Astrocyte (in vitro differentiated cells and primary cell): Measurements from ENCODE around the gene IRF1. TPM values are rescaled to one million over a fixed set of nuclear protein-coding genes. Genes with fewer than 3 reads are reported as not detected.
"Not testable (repeated sequence)": the region's sequence is repeated elsewhere in the genome, so short reads cannot be mapped to it uniquely, and the experiment has no call there.

Experiments used
- DNase-seq: peaks from one replicate; pipeline ENCODE4 v3.0.0-alpha.2; 2010; ENCODE audit warnings: low read depth
- FAIRE-seq: peaks from 2 replicates; lab custom pipeline; 2011; peaks lifted over from hg19 to GRCh38; lab: Jason Lieb, UNC
- H2AFZ ChIP-seq: 2 replicates; pipeline ENCODE4 v1.6.0; 2012; ENCODE audit warnings: low read depth, low read length, inconsistent platforms
- H3K27ac ChIP-seq: 2 replicates; pipeline ENCODE4 v1.5.1; 2011; ENCODE audit warnings: low read depth, low read length, inconsistent platforms
- H3K27me3 ChIP-seq: 2 replicates; pipeline ENCODE4 v1.6.0; 2011; ENCODE audit warnings: low read length, inconsistent platforms; ENCODE audit not compliant: insufficient read depth
- H3K36me3 ChIP-seq: 2 replicates; pipeline ENCODE4 v1.5.1; 2011; ENCODE audit warnings: low read length, inconsistent platforms; ENCODE audit not compliant: insufficient read depth
- H3K4me1 ChIP-seq: 2 replicates; pipeline ENCODE4 v1.5.1; 2011; ENCODE audit warnings: low read length, inconsistent platforms; ENCODE audit not compliant: insufficient read depth
- H3K4me2 ChIP-seq: 2 replicates; pipeline ENCODE4 v1.6.0; 2012; ENCODE audit warnings: low read length, inconsistent platforms
- H3K4me3 ChIP-seq: 2 replicates; pipeline ENCODE4 v1.5.1; 2011; ENCODE audit warnings: low read depth, mild to moderate bottlenecking, low read length, inconsistent platforms; ENCODE audit not compliant: insufficient read depth
- H3K79me2 ChIP-seq: 2 replicates; pipeline ENCODE4 v1.6.0; 2012; ENCODE audit warnings: mild to moderate bottlenecking, low read length, inconsistent platforms; ENCODE audit not compliant: insufficient read depth
- H3K9ac ChIP-seq: 2 replicates; pipeline ENCODE4 v1.6.0; 2012; ENCODE audit warnings: mild to moderate bottlenecking, low read length, inconsistent platforms
- H3K9me3 ChIP-seq: 2 replicates; pipeline ENCODE4 v1.5.1; 2012; ENCODE audit warnings: low read depth, mild to moderate bottlenecking, low read length, inconsistent platforms; ENCODE audit not compliant: insufficient read depth
- H4K20me1 ChIP-seq: 2 replicates; pipeline ENCODE4 v1.6.0; 2012; ENCODE audit warnings: low read length, inconsistent platforms; ENCODE audit not compliant: insufficient read depth
- H3K27ac Mint-ChIP-seq: one replicate; pipeline ENCODE4 v1.8.0; 2021; ENCODE audit warnings: mild to moderate bottlenecking, mixed read lengths; ENCODE audit not compliant: unreplicated experiment
- H3K27me3 Mint-ChIP-seq: one replicate; pipeline ENCODE4 v1.8.0; 2021; ENCODE audit warnings: low read depth, mixed read lengths; ENCODE audit not compliant: unreplicated experiment
- H3K36me3 Mint-ChIP-seq: one replicate; pipeline ENCODE4 v1.8.0; 2021; ENCODE audit warnings: low read depth, mixed read lengths; ENCODE audit not compliant: unreplicated experiment
- H3K4me1 Mint-ChIP-seq: one replicate; pipeline ENCODE4 v1.8.0; 2021; ENCODE audit warnings: low read depth, mixed read lengths; ENCODE audit not compliant: unreplicated experiment
- H3K4me3 Mint-ChIP-seq: one replicate; pipeline ENCODE4 v1.8.0; 2021; ENCODE audit warnings: mild to moderate bottlenecking, moderate library complexity, mixed read lengths; ENCODE audit not compliant: unreplicated experiment
- H3K9me3 Mint-ChIP-seq: one replicate; pipeline ENCODE4 v1.8.0; 2021; ENCODE audit warnings: mild to moderate bottlenecking, mixed read lengths; ENCODE audit not compliant: unreplicated experiment
- EZH2 ChIP-seq: IDR thresholded peaks from 2 replicates; pipeline ENCODE4 v1.6.1; 2012; ENCODE audit warnings: mild to moderate bottlenecking, low read length, inconsistent platforms; ENCODE audit not compliant: insufficient read depth
- total RNA-seq: library from RNA; stranded (reverse); gene quantifications from 2 replicates; pipeline ENCODE4 v1.2.1, GENCODE V29; 2021
- TF ChIP-seq, protein P1 (sequence below): IDR thresholded peaks from 2 replicates; pipeline ENCODE4 v1.5.1; 2011; ENCODE audit warnings: low read depth, mild to moderate bottlenecking, inconsistent platforms, low read length, moderate library complexity; ENCODE audit not compliant: insufficient read depth

The IRF1 gene
- total RNA-seq, 1 donor from 2014 or later, result 39.7 TPM

DNA sequence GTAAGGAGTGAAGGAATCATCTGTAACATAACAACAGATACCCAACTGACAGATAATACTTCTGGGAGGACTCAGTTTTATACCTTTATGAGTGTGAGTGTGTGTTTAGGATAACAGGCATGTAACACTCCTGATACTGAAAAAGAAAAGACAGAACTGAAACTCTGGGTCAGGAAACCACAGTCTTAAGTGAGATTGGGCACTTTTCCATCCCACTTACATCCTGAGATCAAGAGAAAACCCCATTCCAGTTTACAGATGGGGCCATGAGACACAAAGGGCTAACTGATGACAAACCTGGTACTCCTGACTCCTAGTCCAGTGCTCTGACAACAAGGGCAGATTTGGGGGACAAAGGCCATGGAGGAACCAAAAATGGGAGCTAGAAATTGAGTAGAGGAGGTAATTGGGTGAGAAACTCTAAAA is 34.7 kb upstream of the IRF1 start:
- no peak overlapping the region for H2AFZ ChIP-seq
- H3K4me3 ChIP-seq, result no peak overlapping the region
- FAIRE-seq (no peak), DNase-seq (no peak)
- H3K4me2 ChIP-seq, result no peak overlapping the region
- H3K79me2 ChIP-seq, result no peaks in the 10 kb centered on the region
- peaks cover 3% of the 10 kb centered on the region for H4K20me1 ChIP-seq
- Mint-ChIP-seq H3K27me3 (peaks cover 18% of the 10 kb centered on the region), H3K36me3 (no peaks in the 10 kb centered on the region), H3K4me1 (peaks cover 1% of the 10 kb centered on the region), H3K9me3 (no peaks in the 10 kb centered on the region), H3K27ac (no peak overlapping the region), H3K4me3 (no peak overlapping the region)
- no peaks in the 10 kb centered on the region for H3K36me3 ChIP-seq
- H3K9ac ChIP-seq, result no peak overlapping the region
- H3K27me3 ChIP-seq, result peaks cover 15% of the 10 kb centered on the region
- TF ChIP-seq EZH2, result no peak
- TF ChIP-seq, protein P1, sequence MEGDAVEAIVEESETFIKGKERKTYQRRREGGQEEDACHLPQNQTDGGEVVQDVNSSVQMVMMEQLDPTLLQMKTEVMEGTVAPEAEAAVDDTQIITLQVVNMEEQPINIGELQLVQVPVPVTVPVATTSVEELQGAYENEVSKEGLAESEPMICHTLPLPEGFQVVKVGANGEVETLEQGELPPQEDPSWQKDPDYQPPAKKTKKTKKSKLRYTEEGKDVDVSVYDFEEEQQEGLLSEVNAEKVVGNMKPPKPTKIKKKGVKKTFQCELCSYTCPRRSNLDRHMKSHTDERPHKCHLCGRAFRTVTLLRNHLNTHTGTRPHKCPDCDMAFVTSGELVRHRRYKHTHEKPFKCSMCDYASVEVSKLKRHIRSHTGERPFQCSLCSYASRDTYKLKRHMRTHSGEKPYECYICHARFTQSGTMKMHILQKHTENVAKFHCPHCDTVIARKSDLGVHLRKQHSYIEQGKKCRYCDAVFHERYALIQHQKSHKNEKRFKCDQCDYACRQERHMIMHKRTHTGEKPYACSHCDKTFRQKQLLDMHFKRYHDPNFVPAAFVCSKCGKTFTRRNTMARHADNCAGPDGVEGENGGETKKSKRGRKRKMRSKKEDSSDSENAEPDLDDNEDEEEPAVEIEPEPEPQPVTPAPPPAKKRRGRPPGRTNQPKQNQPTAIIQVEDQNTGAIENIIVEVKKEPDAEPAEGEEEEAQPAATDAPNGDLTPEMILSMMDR, result no peak
- H3K9me3 ChIP-seq, result no peaks in the 10 kb centered on the region
- no peaks in the 10 kb centered on the region for H3K4me1 ChIP-seq
- no peak overlapping the region for H3K27ac ChIP-seq

DNA sequence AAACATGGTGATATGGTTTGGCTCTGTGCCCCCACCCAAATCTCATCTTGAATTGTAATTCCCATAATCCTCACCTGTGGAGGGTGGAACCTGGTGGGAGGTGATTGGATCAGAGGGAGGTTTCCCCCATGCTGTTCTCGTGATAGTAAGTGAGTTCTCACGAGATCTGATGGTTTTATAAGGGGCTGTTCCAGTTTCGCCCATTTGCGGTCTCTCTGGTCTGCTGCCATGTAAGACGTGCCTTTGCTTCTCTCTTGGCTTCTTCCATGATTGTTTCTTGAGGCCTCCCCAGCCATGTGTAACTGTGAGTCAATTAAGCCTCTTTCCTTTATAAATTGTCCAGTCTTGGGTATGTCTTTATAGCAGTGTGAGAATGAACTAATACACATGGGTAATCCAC is 34.3 kb upstream of the IRF1 start:
- not testable (repeated sequence) for H3K4me1 Mint-ChIP-seq, H3K36me3 ChIP-seq, H3K9ac ChIP-seq, H3K27ac ChIP-seq, FAIRE-seq, H3K4me3 Mint-ChIP-seq, H3K27ac Mint-ChIP-seq, H3K4me2 ChIP-seq, H3K4me3 ChIP-seq, H3K4me1 ChIP-seq, H3K36me3 Mint-ChIP-seq, H3K9me3 Mint-ChIP-seq, H3K9me3 ChIP-seq, H4K20me1 ChIP-seq, H3K79me2 ChIP-seq, DNase-seq, H2AFZ ChIP-seq
- peaks cover 15% of the 10 kb centered on the region for H3K27me3 ChIP-seq
- H3K27me3 Mint-ChIP-seq, result peaks cover 18% of the 10 kb centered on the region

DNA sequence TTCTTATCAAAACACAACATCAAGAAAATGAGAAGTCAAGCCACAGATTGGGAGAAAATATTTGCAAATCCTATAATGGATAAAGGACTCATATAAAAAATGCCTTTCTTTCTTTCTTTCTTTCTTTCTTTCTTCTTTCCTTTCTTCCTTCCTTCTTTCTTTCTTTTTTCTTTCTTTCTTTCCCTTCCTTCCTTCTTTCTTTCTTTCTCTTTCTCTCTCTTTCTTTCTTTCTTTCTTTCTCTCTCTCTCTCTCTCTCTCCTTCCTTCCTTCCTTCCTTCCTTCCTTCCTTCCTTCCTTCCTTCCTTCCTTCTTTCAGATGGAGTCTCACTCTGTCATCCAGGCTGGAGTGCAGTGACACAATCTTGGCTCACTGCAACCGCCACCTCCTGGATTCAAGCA is 31.5 kb upstream of the IRF1 start:
- H3K36me3 ChIP-seq, FAIRE-seq, H3K9me3 ChIP-seq, H3K4me1 Mint-ChIP-seq, H3K4me3 ChIP-seq, H3K36me3 Mint-ChIP-seq, H3K27me3 Mint-ChIP-seq, H3K9me3 Mint-ChIP-seq, H3K4me3 Mint-ChIP-seq, H3K4me2 ChIP-seq, H3K4me1 ChIP-seq, H3K27me3 ChIP-seq, H3K27ac Mint-ChIP-seq, H3K79me2 ChIP-seq, DNase-seq, H4K20me1 ChIP-seq, H3K9ac ChIP-seq, H3K27ac ChIP-seq, H2AFZ ChIP-seq: not testable (repeated sequence)

DNA sequence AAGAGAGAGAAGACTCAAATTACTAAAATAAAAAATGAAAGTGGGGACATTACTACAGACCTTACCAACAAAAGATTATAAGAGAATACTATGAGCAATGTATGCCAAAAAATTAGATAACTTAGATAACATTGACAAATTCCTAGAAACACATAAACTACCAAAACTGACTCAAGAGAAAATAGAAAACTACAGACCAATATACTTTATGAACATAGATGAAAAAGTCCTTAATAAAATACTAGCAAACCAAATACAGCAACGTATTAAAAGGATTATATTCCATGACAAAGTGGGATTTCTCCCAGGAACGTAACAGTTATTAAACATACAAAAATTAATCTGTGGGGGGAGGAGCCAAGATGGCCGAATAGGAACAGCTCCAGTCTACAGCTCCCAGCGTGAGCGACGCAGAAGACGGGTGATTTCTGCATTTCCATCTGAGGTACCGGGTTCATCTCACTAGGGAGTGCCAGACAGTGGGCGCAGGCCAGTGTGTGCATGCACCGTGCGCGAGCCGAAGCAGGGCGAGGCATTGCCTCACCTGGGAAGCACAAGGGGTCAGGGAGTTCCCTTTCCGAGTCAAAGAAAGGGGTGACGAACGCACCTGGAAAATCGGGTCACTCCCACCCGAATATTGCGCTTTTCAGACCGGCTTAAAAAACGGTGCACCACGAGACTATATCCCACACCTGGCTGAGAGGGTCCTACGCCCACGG is 23.2 kb upstream of the IRF1 start:
- H3K36me3 Mint-ChIP-seq, H3K4me1 ChIP-seq, H3K4me1 Mint-ChIP-seq, H3K9ac ChIP-seq, H3K79me2 ChIP-seq, H2AFZ ChIP-seq, H3K4me3 Mint-ChIP-seq, FAIRE-seq, H3K4me2 ChIP-seq, H3K9me3 ChIP-seq, H3K36me3 ChIP-seq, H3K27ac ChIP-seq, H3K4me3 ChIP-seq, DNase-seq, H3K27me3 ChIP-seq, H4K20me1 ChIP-seq, H3K27me3 Mint-ChIP-seq, H3K27ac Mint-ChIP-seq: not testable (repeated sequence)
- peaks cover 20% of the 10 kb centered on the region for H3K9me3 Mint-ChIP-seq
